HEK293 (cell line): ENCODE measurements around the gene PIP5K1B.
A peak's percentile ranks its signal among the peaks of the same experiment; 100 is the strongest.

ENCODE experiments used
- FEZF1 ChIP-seq: fragments of 450-650 bp; formaldehyde crosslinking; IDR thresholded peaks from 2 replicates; pipeline ENCODE4 v1.5.1; 2016; ENCODE audit warnings: missing biosample characterization, missing genetic modification characterization
- KLF16 ChIP-seq: fragments of 450-650 bp; formaldehyde crosslinking; IDR thresholded peaks from 2 replicates; pipeline ENCODE4 v1.5.1; 2017; ENCODE audit warnings: missing biosample characterization, missing genetic modification characterization
- SP2 ChIP-seq: fragments of 450-650 bp; formaldehyde crosslinking; IDR thresholded peaks from 2 replicates; pipeline ENCODE4 v1.5.1; 2016; ENCODE audit warnings: missing biosample characterization, missing genetic modification characterization
- TSHZ1 ChIP-seq: fragments of 450-650 bp; formaldehyde crosslinking; IDR thresholded peaks from 2 replicates; pipeline ENCODE4 v1.5.1; 2016; ENCODE audit warnings: missing biosample characterization, missing genetic modification characterization, borderline replicate concordance
- ZBTB1 ChIP-seq: fragments of 450-650 bp; formaldehyde crosslinking; IDR thresholded peaks from 2 replicates; pipeline ENCODE4 v1.5.1; 2016; ENCODE audit warnings: missing biosample characterization, missing genetic modification characterization
- ZBTB17 ChIP-seq: fragments of 450-650 bp; formaldehyde crosslinking; IDR thresholded peaks from 2 replicates; pipeline ENCODE4 v1.5.1; 2016; ENCODE audit warnings: missing biosample characterization, missing genetic modification characterization
- ZBTB48 ChIP-seq: fragments of 450-650 bp; formaldehyde crosslinking; IDR thresholded peaks from 2 replicates; pipeline ENCODE4 v1.5.1; 2016; ENCODE audit warnings: missing biosample characterization, missing genetic modification characterization
- ZBTB49 ChIP-seq: fragments of 450-650 bp; formaldehyde crosslinking; IDR thresholded peaks from 2 replicates; pipeline ENCODE4 v1.5.1; 2016; ENCODE audit warnings: missing biosample characterization, missing genetic modification characterization, low read depth
- ZBTB6 ChIP-seq: fragments of 450-650 bp; formaldehyde crosslinking; IDR thresholded peaks from 2 replicates; pipeline ENCODE4 v1.5.1; 2017; ENCODE audit warnings: missing biosample characterization, missing genetic modification characterization
- ZBTB8A ChIP-seq: fragments of 450-650 bp; formaldehyde crosslinking; IDR thresholded peaks from 2 replicates; pipeline ENCODE4 v1.5.1; 2016; ENCODE audit warnings: missing biosample characterization, missing genetic modification characterization
- ZFHX2 ChIP-seq: fragments of 450-650 bp; formaldehyde crosslinking; conservative IDR thresholded peaks from 2 replicates; pipeline ENCODE4 v1.5.1; 2016; ENCODE audit warnings: missing biosample characterization, missing genetic modification characterization
- ZFP37 ChIP-seq: fragments of 450-650 bp; formaldehyde crosslinking; IDR thresholded peaks from 2 replicates; pipeline ENCODE4 v1.5.1; 2016; ENCODE audit warnings: missing biosample characterization, missing genetic modification characterization
- ZNF133 ChIP-seq: fragments of 450-650 bp; formaldehyde crosslinking; IDR thresholded peaks from 2 replicates; pipeline ENCODE4 v1.5.1; 2016; ENCODE audit warnings: missing biosample characterization, missing genetic modification characterization
- ZNF140 ChIP-seq: fragments of 450-650 bp; formaldehyde crosslinking; IDR thresholded peaks from 2 replicates; pipeline ENCODE4 v1.5.1; 2016; ENCODE audit warnings: missing biosample characterization, missing genetic modification characterization
- ZNF16 ChIP-seq: fragments of 450-650 bp; formaldehyde crosslinking; IDR thresholded peaks from 2 replicates; pipeline ENCODE4 v1.5.1; 2016; ENCODE audit warnings: low read depth, missing biosample characterization, missing genetic modification characterization
- ZNF169 ChIP-seq: fragments of 450-650 bp; formaldehyde crosslinking; IDR thresholded peaks from 2 replicates; pipeline ENCODE4 v1.5.1; 2016; ENCODE audit warnings: missing biosample characterization, missing genetic modification characterization
- ZNF184 ChIP-seq: fragments of 450-650 bp; IDR thresholded peaks from 2 replicates; pipeline ENCODE4 v1.5.1; 2018; ENCODE audit warnings: missing biosample characterization, mild to moderate bottlenecking, missing genetic modification characterization
- ZNF211 ChIP-seq: fragments of 450-650 bp; formaldehyde crosslinking; IDR thresholded peaks from 2 replicates; pipeline ENCODE4 v1.5.1; 2016; ENCODE audit warnings: low read depth, missing biosample characterization, missing genetic modification characterization
- ZNF214 ChIP-seq: fragments of 450-650 bp; formaldehyde crosslinking; IDR thresholded peaks from 2 replicates; pipeline ENCODE4 v1.5.1; 2017; ENCODE audit warnings: missing biosample characterization, mild to moderate bottlenecking, missing genetic modification characterization, borderline replicate concordance
- ZNF221 ChIP-seq: fragments of 450-650 bp; formaldehyde crosslinking; IDR thresholded peaks from 2 replicates; pipeline ENCODE4 v1.5.1; 2017; ENCODE audit warnings: missing biosample characterization, missing genetic modification characterization, borderline replicate concordance
- ZNF335 ChIP-seq: fragments of 450-650 bp; formaldehyde crosslinking; conservative IDR thresholded peaks from 2 replicates; pipeline ENCODE4 v1.5.1; 2016; ENCODE audit warnings: missing biosample characterization, missing genetic modification characterization
- ZNF449 ChIP-seq: fragments of 450-650 bp; formaldehyde crosslinking; IDR thresholded peaks from 2 replicates; pipeline ENCODE4 v1.5.1; 2017; ENCODE audit warnings: missing biosample characterization, mild to moderate bottlenecking, missing genetic modification characterization, moderate library complexity
- ZNF514 ChIP-seq: fragments of 450-650 bp; formaldehyde crosslinking; IDR thresholded peaks from 2 replicates; pipeline ENCODE4 v1.5.1; 2016; ENCODE audit warnings: missing biosample characterization, missing genetic modification characterization
- ZNF555 ChIP-seq: fragments of 450-650 bp; formaldehyde crosslinking; conservative IDR thresholded peaks from 2 replicates; pipeline ENCODE4 v1.5.1; 2017; ENCODE audit warnings: missing biosample characterization, mild to moderate bottlenecking, missing genetic modification characterization, inconsistent platforms
- ZNF558 ChIP-seq: fragments of 450-650 bp; formaldehyde crosslinking; IDR thresholded peaks from 2 replicates; pipeline ENCODE4 v1.5.1; 2016; ENCODE audit warnings: missing biosample characterization, missing genetic modification characterization
- ZNF571 ChIP-seq: fragments of 450-650 bp; formaldehyde crosslinking; IDR thresholded peaks from 2 replicates; pipeline ENCODE4 v1.5.0; 2017; ENCODE audit warnings: missing biosample characterization, missing genetic modification characterization
- ZNF624 ChIP-seq: fragments of 450-650 bp; formaldehyde crosslinking; IDR thresholded peaks from 2 replicates; pipeline ENCODE4 v1.5.1; 2017; ENCODE audit warnings: missing biosample characterization, missing genetic modification characterization
- ZNF654 ChIP-seq: fragments of 450-650 bp; formaldehyde crosslinking; IDR thresholded peaks from 2 replicates; pipeline ENCODE4 v1.5.1; 2016; ENCODE audit warnings: low read depth, missing biosample characterization, missing genetic modification characterization
- ZNF660 ChIP-seq: fragments of 450-650 bp; IDR thresholded peaks from 2 replicates; pipeline ENCODE4 v1.5.1; 2018; ENCODE audit warnings: missing biosample characterization, mild to moderate bottlenecking, missing genetic modification characterization
- ZNF785 ChIP-seq: fragments of 450-650 bp; formaldehyde crosslinking; IDR thresholded peaks from 2 replicates; pipeline ENCODE4 v1.5.1; 2016; ENCODE audit warnings: missing biosample characterization, missing genetic modification characterization
- TF ChIP-seq, protein P1 (sequence below): fragments of 450-650 bp; formaldehyde crosslinking; IDR thresholded peaks from 2 replicates; pipeline ENCODE4 v1.5.1; 2016; ENCODE audit warnings: missing biosample characterization, missing genetic modification characterization

Gene PIP5K1B

GRCh38 chr9:68779558-68780379 lies 74.7 kb downstream of the PIP5K1B start (continued):
- TF ChIP-seq ZBTB1 (tag by site-specific recombination), result no peak
- no peak for TF ChIP-seq FEZF1 (tag by site-specific recombination)
- no peak for TF ChIP-seq TSHZ1 (tag by site-specific recombination)
- TF ChIP-seq ZNF571 (tag by site-specific recombination), result no peak
- no peak for TF ChIP-seq ZNF654
- TF ChIP-seq ZNF514 (tag by site-specific recombination), result no peak
- TF ChIP-seq ZBTB8A, result 0 out of 2 replicates have a peak, but pooled peaks have one; percentile 8
- TF ChIP-seq ZNF169 (tag by site-specific recombination), result no peak
- no peak for TF ChIP-seq ZNF785
- TF ChIP-seq ZNF184 (tag by site-specific recombination), result no peak
- no peak for TF ChIP-seq ZNF214 (tag by site-specific recombination)
- TF ChIP-seq ZNF133, result no peak
- TF ChIP-seq ZNF335 (tag by site-specific recombination), result peak; percentile 50
- TF ChIP-seq ZNF660 (tag by site-specific recombination), result no peak
- TF ChIP-seq ZNF449, result no peak
- peak; percentile 98 for TF ChIP-seq ZBTB6 (tag by site-specific recombination)
- TF ChIP-seq ZBTB17 (tag by site-specific recombination), result peak; percentile 76
- TF ChIP-seq ZBTB49 (tag by site-specific recombination), result no peak
- TF ChIP-seq, protein P1, sequence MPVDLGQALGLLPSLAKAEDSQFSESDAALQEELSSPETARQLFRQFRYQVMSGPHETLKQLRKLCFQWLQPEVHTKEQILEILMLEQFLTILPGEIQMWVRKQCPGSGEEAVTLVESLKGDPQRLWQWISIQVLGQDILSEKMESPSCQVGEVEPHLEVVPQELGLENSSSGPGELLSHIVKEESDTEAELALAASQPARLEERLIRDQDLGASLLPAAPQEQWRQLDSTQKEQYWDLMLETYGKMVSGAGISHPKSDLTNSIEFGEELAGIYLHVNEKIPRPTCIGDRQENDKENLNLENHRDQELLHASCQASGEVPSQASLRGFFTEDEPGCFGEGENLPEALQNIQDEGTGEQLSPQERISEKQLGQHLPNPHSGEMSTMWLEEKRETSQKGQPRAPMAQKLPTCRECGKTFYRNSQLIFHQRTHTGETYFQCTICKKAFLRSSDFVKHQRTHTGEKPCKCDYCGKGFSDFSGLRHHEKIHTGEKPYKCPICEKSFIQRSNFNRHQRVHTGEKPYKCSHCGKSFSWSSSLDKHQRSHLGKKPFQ (tag by site-specific recombination), result no peak
- no peak for TF ChIP-seq KLF16
- TF ChIP-seq ZBTB48 (tag by site-specific recombination), result peak; percentile 51; the same call in 1 of the 2 replicates
- no peak; the same call in 1 of the 2 replicates for TF ChIP-seq ZFP37 (tag by site-specific recombination)
- TF ChIP-seq ZFHX2 (tag by site-specific recombination), result 0 out of 2 replicates have a peak, but pooled peaks have one; percentile 18
- TF ChIP-seq ZNF16 (tag by site-specific recombination), result no peak
- no peak for TF ChIP-seq ZNF555 (tag by site-specific recombination)
- TF ChIP-seq SP2 (tag by site-specific recombination), result peak; percentile 44
- TF ChIP-seq ZNF558 (tag by site-specific recombination), result no peak
- no peak for TF ChIP-seq ZNF140
- no peak for TF ChIP-seq ZNF211 (tag by site-specific recombination)
- TF ChIP-seq ZNF624 (tag by site-specific recombination), result no peak
- TF ChIP-seq ZNF221 (tag by site-specific recombination), result no peak
